GM18505 (cell line): ENCODE data around the gene GTPBP6.
"Not testable (repeated sequence)": the region's sequence is repeated elsewhere in the genome, so short reads cannot be mapped to it uniquely, and the experiment has no call there.

Source experiments
- ATAC-seq: cut with Tn5 transposase; IDR thresholded peaks from one replicate; pipeline ENCODE4 v1.9.1; 2021; ENCODE audit not compliant: unreplicated experiment
- POLR2A ChIP-seq: IDR thresholded peaks from 4 replicates; pipeline ENCODE4 v1.6.1; 2011; ENCODE audit warnings: borderline replicate concordance; ENCODE audit not compliant: insufficient read depth, insufficient read length; ENCODE audit errors: extremely low read depth

The GTPBP6 gene

GRCh38 chrX:292900-293897, 25.4 kb downstream of the GTPBP6 start:
- no peak for ATAC-seq
- no peak for TF ChIP-seq POLR2A

- TF ChIP-seq POLR2A = no peak
- no peak for ATAC-seq
Observed at GRCh38 chrX:291411-291901, 27.1 kb downstream of the GTPBP6 start.

- TF ChIP-seq POLR2A = no peak
- no peak for ATAC-seq
Observed at GRCh38 chrX:290476-291166, 28.0 kb downstream of the GTPBP6 start.

- no peak for ATAC-seq
Observed at GRCh38 chrX:288561-288991, 30.0 kb downstream of the GTPBP6 start.

GRCh38 chrX:287670-288069, 30.9 kb downstream of the GTPBP6 start:
- ATAC-seq = no peak
- no peak for TF ChIP-seq POLR2A

More at GRCh38 chrX:288561-288991, 30.0 kb downstream of the GTPBP6 start:
- no peak for TF ChIP-seq POLR2A

GRCh38 chrX:285076-285677, 33.4 kb downstream of the GTPBP6 start:
- no peak for TF ChIP-seq POLR2A
- no peak for ATAC-seq

- TF ChIP-seq POLR2A = peak; percentile 68
- peak; percentile 97 for ATAC-seq
Observed at GRCh38 chrX:283115-283845, 35.3 kb downstream of the GTPBP6 start.

GRCh38 chrX:282000-282681, 36.5 kb downstream of the GTPBP6 start:
- not testable (repeated sequence) for ATAC-seq

GRCh38 chrX:281166-281999, 37.2 kb downstream of the GTPBP6 start, which contains the start of gene PLCXD1:
TSS of gene PLCXD1 (plus strand) at chrX:281381. CDS start at chrX:284188, 2,807 bp downstream.
- ATAC-seq = no peak

GRCh38 chrX:280722-281121, 37.9 kb downstream of the GTPBP6 start:
- ATAC-seq = not testable (repeated sequence)

More at GRCh38 chrX:281166-281999, 37.2 kb downstream of the GTPBP6 start, which contains the start of gene PLCXD1:
- TF ChIP-seq POLR2A = peak; percentile 36

GRCh38 chrX:279757-280604, 38.6 kb downstream of the GTPBP6 start:
- ATAC-seq = not testable (repeated sequence)
